ENCODE data around the gene TOM1L1.

Gene TOM1L1

DNA sequence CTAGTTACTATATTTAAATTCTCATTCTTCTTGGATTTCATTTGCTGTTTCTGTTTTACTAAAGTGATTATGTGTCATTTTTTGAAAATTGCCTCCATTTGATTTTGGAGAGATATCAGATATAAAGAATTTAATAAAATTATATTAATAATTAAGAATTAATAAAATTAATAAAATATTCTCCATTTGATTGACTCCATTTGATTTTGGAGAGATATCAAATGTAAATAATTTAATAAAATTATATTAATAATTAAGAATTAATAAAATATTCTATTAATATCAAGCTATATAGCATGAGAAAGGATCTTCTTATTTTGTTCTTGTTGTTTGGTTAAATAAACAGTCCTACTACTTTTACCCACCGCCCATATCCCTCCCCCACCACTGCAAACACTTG is 90.9 kb downstream of the TOM1L1 start:
- Histone ChIP-seq H3K4me3 (ENCODE audit: low read length) (no peak overlapping the region), H3K36me3 (replicated peaks; ENCODE audit: low read depth, low read length) (no peaks in the 10 kb centered on the region), H3K27ac (ENCODE audit: low read length) (no peak overlapping the region), H2AFZ (ENCODE audit: low read depth, low read length) (no peak overlapping the region), H3K79me2 (ENCODE audit: low read length) (no peaks in the 10 kb centered on the region), H3K27me3 (ENCODE audit: low read depth, low read length) (no peaks in the 10 kb centered on the region), H3K4me2 (ENCODE audit: low read length) (no peak overlapping the region), H4K20me1 (ENCODE audit: insufficient read depth, low read length) (no peaks in the 10 kb centered on the region), H3K4me1 (ENCODE audit: low read length) (no peaks in the 10 kb centered on the region), H3K9ac (ENCODE audit: low read length) (no peak overlapping the region), H3K9me3 (ENCODE audit: insufficient read depth, low read length) (no peaks in the 10 kb centered on the region)
- TF ChIP-seq, protein P1, sequence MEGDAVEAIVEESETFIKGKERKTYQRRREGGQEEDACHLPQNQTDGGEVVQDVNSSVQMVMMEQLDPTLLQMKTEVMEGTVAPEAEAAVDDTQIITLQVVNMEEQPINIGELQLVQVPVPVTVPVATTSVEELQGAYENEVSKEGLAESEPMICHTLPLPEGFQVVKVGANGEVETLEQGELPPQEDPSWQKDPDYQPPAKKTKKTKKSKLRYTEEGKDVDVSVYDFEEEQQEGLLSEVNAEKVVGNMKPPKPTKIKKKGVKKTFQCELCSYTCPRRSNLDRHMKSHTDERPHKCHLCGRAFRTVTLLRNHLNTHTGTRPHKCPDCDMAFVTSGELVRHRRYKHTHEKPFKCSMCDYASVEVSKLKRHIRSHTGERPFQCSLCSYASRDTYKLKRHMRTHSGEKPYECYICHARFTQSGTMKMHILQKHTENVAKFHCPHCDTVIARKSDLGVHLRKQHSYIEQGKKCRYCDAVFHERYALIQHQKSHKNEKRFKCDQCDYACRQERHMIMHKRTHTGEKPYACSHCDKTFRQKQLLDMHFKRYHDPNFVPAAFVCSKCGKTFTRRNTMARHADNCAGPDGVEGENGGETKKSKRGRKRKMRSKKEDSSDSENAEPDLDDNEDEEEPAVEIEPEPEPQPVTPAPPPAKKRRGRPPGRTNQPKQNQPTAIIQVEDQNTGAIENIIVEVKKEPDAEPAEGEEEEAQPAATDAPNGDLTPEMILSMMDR (IDR thresholded peaks at IDR 0.05; ENCODE audit: low read depth, low read length) = no peak
- no peak for TF ChIP-seq EZH2phosphoT487 (IDR thresholded peaks at IDR 0.05; ENCODE audit: low read depth)

DNA sequence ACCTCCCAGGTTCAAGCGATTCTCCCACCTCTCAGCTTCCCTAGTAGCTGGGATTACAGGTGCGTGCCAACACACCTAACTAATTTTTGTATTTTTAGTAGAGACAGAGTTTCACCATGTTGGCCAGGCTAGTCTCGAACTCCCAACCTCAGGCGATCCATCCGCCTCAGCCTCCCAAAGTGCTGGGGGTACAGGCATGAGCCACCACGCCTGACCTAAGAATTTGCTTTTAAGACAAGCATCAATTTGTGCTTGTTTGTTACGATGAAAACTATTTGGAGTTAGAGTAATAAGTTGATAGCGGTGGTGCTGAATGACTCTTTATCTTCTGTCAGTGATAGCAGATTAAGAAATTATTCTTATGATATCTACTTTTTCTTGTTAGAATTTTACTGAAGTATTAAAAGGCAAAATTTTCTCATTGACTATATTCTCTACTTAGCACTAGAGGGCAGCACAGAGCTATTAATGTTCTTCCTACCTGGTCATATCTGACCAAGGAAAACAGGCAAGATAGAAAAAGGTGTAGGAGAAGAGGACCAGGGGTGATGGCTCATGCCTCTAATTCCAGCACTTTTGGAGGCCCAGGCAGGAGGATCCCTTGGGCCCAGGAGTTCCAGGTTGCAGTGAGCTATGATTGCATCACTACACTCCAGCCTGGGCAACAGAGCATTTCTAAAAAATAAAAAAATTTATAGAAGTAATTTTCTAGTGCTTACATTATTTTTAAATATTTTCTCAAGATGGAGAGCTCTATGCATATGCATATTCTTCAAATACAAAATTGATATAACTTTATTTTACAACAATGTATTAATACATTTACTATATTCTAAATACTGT is 92.4 kb downstream of the TOM1L1 start:
- TF ChIP-seq, protein P1 (IDR thresholded peaks at IDR 0.05; ENCODE audit: low read depth, low read length) = peak; percentile 71
- TF ChIP-seq EZH2phosphoT487 (IDR thresholded peaks at IDR 0.05; ENCODE audit: low read depth) = no peak
- no peaks in the 10 kb centered on the region for H3K79me2 ChIP-seq (ENCODE audit: low read length)

DNA sequence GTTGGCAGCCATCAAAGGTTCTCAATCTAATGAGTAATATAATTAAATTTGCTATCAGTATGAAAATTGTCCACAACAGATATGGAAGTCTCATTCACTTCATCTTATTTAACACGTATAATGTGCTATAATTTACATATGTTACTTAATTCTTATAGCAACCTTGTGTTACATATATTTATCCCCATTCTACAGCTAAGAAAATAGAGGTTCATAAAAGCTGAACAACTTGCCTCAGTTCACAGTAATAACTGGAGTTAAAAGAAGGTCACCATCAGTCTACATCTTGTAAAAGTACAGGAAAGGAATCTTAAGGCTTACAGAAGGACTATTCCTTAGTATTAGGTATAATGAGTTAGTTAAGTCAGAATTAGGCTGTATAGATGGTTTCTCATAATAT is 95.8 kb downstream of the TOM1L1 start:
- Histone ChIP-seq H3K4me1 (ENCODE audit: low read length) (no peaks in the 10 kb centered on the region), H4K20me1 (ENCODE audit: insufficient read depth, low read length) (no peaks in the 10 kb centered on the region), H2AFZ (ENCODE audit: low read depth, low read length) (no peak overlapping the region), H3K9ac (ENCODE audit: low read length) (no peak overlapping the region), H3K9me3 (ENCODE audit: insufficient read depth, low read length) (no peaks in the 10 kb centered on the region), H3K79me2 (ENCODE audit: low read length) (no peaks in the 10 kb centered on the region), H3K4me2 (ENCODE audit: low read length) (no peak overlapping the region), H3K36me3 (replicated peaks; ENCODE audit: low read depth, low read length) (no peaks in the 10 kb centered on the region), H3K27me3 (ENCODE audit: low read depth, low read length) (no peaks in the 10 kb centered on the region), H3K27ac (ENCODE audit: low read length) (no peak overlapping the region), H3K4me3 (ENCODE audit: low read length) (no peak overlapping the region)
- TF ChIP-seq EZH2phosphoT487 (IDR thresholded peaks at IDR 0.05; ENCODE audit: low read depth) = no peak
- TF ChIP-seq, protein P1 (IDR thresholded peaks at IDR 0.05; ENCODE audit: low read depth, low read length) = no peak

More for the DNA sequence above, 92.4 kb downstream of the TOM1L1 start:
- Histone ChIP-seq H3K36me3 (replicated peaks; ENCODE audit: low read depth, low read length) (no peaks in the 10 kb centered on the region), H3K9me3 (ENCODE audit: insufficient read depth, low read length) (no peaks in the 10 kb centered on the region), H4K20me1 (ENCODE audit: insufficient read depth, low read length) (no peaks in the 10 kb centered on the region), H3K4me2 (ENCODE audit: low read length) (no peak overlapping the region), H3K4me3 (ENCODE audit: low read length) (no peak overlapping the region), H3K9ac (ENCODE audit: low read length) (no peak overlapping the region), H3K27me3 (ENCODE audit: low read depth, low read length) (no peaks in the 10 kb centered on the region), H3K27ac (ENCODE audit: low read length) (no peak overlapping the region), H2AFZ (ENCODE audit: low read depth, low read length) (no peak overlapping the region), H3K4me1 (ENCODE audit: low read length) (no peaks in the 10 kb centered on the region)

DNA sequence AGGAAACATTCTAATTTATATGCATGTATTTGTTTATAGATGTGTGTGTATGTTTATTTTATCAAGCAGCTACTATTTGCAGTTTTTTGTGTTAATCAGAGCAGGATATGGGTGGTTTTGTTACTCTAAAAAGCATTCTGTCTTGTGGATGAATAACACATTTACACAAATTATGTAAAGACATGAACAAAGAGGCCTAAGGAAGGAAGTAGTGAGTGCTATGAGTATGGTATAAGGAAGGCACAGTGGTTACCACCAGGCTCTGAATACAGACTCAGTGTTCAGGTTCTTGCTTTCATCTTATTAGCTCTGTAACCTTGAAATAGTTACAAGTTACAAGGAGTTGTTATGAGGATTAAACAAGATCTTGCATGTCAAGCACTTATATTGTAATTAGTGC is 101.8 kb downstream of the TOM1L1 start:
- Histone ChIP-seq H2AFZ (ENCODE audit: low read depth, low read length) (no peak overlapping the region), H3K4me2 (ENCODE audit: low read length) (no peak overlapping the region), H3K36me3 (replicated peaks; ENCODE audit: low read depth, low read length) (no peaks in the 10 kb centered on the region), H3K9me3 (ENCODE audit: insufficient read depth, low read length) (no peaks in the 10 kb centered on the region), H3K4me3 (ENCODE audit: low read length) (no peak overlapping the region), H3K9ac (ENCODE audit: low read length) (no peak overlapping the region), H4K20me1 (ENCODE audit: insufficient read depth, low read length) (no peaks in the 10 kb centered on the region), H3K4me1 (ENCODE audit: low read length) (no peaks in the 10 kb centered on the region), H3K79me2 (ENCODE audit: low read length) (no peaks in the 10 kb centered on the region), H3K27ac (ENCODE audit: low read length) (no peak overlapping the region), H3K27me3 (ENCODE audit: low read depth, low read length) (no peaks in the 10 kb centered on the region)
- TF ChIP-seq, protein P1 (IDR thresholded peaks at IDR 0.05; ENCODE audit: low read depth, low read length) = no peak
- no peak for TF ChIP-seq EZH2phosphoT487 (IDR thresholded peaks at IDR 0.05; ENCODE audit: low read depth)
